K562 (cell line): ENCODE measurements around the gene FRMPD1. TPM values are rescaled to one million over a fixed set of nuclear protein-coding genes. Genes with fewer than 3 reads are reported as not detected.

Experiments used
- ARID1B ChIP-seq: fragments of 450-650 bp; IDR thresholded peaks from 2 replicates; pipeline ENCODE4 v1.6.1; 2016; ENCODE audit warnings: antibody characterized with exemption, mild to moderate bottlenecking, inconsistent platforms
- BDP1 ChIP-seq: IDR thresholded peaks from 3 replicates; pipeline ENCODE4 v1.6.1; 2011; ENCODE audit not compliant: insufficient read length, insufficient read depth
- CHD7 ChIP-seq: fragments of 200-600 bp; sonication (generic); IDR thresholded peaks from one replicate; pipeline ENCODE4 v1.6.1; 2012; ENCODE audit warnings: mild to moderate bottlenecking, low read depth, low read length, inconsistent platforms
- DDX20 ChIP-seq: fragments of 450-650 bp; IDR thresholded peaks from 2 replicates; pipeline ENCODE4 v1.6.1; 2016; ENCODE audit warnings: missing genetic modification characterization, low read depth, mild to moderate bottlenecking, missing compliant biosample characterization, moderate library complexity
- MGA ChIP-seq: fragments of 450-650 bp; IDR thresholded peaks from 2 replicates; pipeline ENCODE4 v1.6.1; 2016; ENCODE audit warnings: mild to moderate bottlenecking, moderate library complexity
- polyA plus RNA-seq, 8 experiments: library from polyadenylated mRNA; depleted of rRNA in 4 of 8; stranded (reverse) in 5 of 8; unstranded in 3 of 8; fragments of >200 nt; fragmentation: Nextera tagmentation in 2 of 8; fragmentation: Illumina TruSeq in 1 of 8; extraction: Ambion mirVana in 2 of 8; extraction: Trizol in 1 of 8; gene quantifications; 2 replicates each; pipeline versions ENCODE4 v1.2.1 to v1.2.3, GENCODE V29; 2011 to 2014; ENCODE audit warnings: inconsistent platforms in 1 of 8, missing spikeins in 1 of 8
- total RNA-seq, 7 experiments: library from RNA; depleted of rRNA in 6 of 7; stranded (reverse); fragments of >200 nt in 6 of 7; fragmentation: Illumina TruSeq in 2 of 7; extraction: Trizol in 2 of 7; gene quantifications; 2 replicates each; pipeline versions ENCODE4 v1.2.1 to v1.2.3, GENCODE V29; 2011 to 2021; ENCODE audit warnings: low replicate concordance in 1 of 7

FRMPD1 gene
- total and polyA plus RNA-seq, 9 of the 15 experiments (the other 6 are each of a cell fraction or from before 2014, with no cell fraction given), result not detected

GRCh38 chr9:37769306-37769705, 118.6 kb downstream of the FRMPD1 start (continued):
- TF ChIP-seq CHD7, result no peak
- peak; percentile 88 for TF ChIP-seq ARID1B
- no peak for TF ChIP-seq BDP1
- peak; percentile 98 for TF ChIP-seq MGA
- no peak for TF ChIP-seq DDX20 (tag)
